Measurements from ENCODE around the gene TOB1. TPM values are rescaled to one million over a fixed set of nuclear protein-coding genes. Genes with fewer than 3 reads are reported as not detected.

The TOB1 gene
- total and polyA plus RNA-seq, 2 of the 4 experiments (the other 2 are of a cell fraction), result 4.3 to 9.0 TPM

GRCh38 chr17:50842506-50843149 lies 23.5 kb downstream of the TOB1 start (continued):
- TF ChIP-seq SMC3 (IDR thresholded peaks at IDR 0.05; ENCODE audit: low read depth, low read length), result no peak

- H3K9ac ChIP-seq (ENCODE audit: low read depth, low read length), result no peak overlapping the region
- no peak overlapping the region for H2BK15ac ChIP-seq (ENCODE audit: low read depth, low read length)
- no peak overlapping the region for H3K4ac ChIP-seq (ENCODE audit: low read depth, low read length)
- H2BK20ac ChIP-seq (ENCODE audit: low read depth, low read length), result no peak overlapping the region
- no peak overlapping the region; the same call in 1 of the 2 replicates for H2BK120ac ChIP-seq (ENCODE audit: low read depth, low read length)
- H3K36me3 ChIP-seq (ENCODE audit: control insufficient read depth, insufficient read depth, low read length), result no peaks in the 10 kb centered on the region
- H2AK5ac ChIP-seq (ENCODE audit: low read depth, low read length), result no peak overlapping the region
- H3K9me1 ChIP-seq (ENCODE audit: insufficient read depth, low read length), result no peaks in the 10 kb centered on the region
- H3K23ac ChIP-seq (ENCODE audit: low read depth, low read length), result no peak overlapping the region
- dilution Hi-C loops (cut with HindIII; ENCODE audit: low sequenced_read_pairs, unreplicated experiment), result no loop called here
- intact Hi-C loops (cut with micrococcal nuclease), result loop anchor here (1.0 to 5.0 kb wide), 3 partner anchors 59 to 360 kb away; partner anchors contain the start of gene SPATA20
- no peak overlapping the region for H3K4me2 ChIP-seq (ENCODE audit: low read depth, low read length)
- WGBS, 2 experiments (ENCODE audit: extremely low coverage in 2 of 2, insufficient read length in 1 of 2), result 0% methylated on average over 2 of the region's 8 CpGs; no CpG with 5 or more reads in 1 of the 2 experiments
- BruUV-seq (replicated peaks), result no TSS peak
- no peaks in the 10 kb centered on the region for H3K79me1 ChIP-seq (ENCODE audit: low read depth in 1 of 2, low read length in 2 of 2)
- H3K4me1 ChIP-seq (ENCODE audit: control insufficient read depth, insufficient read depth, low read length), result peaks cover 6% of the 10 kb centered on the region; the same call in 1 of the 2 replicates
- no peak overlapping the region for H3K56ac ChIP-seq (ENCODE audit: extremely low read depth, insufficient read depth, low read length)
- no peak overlapping the region for H4K5ac ChIP-seq (ENCODE audit: low read depth, low read length)
- DNase-seq (peak; percentile 58), ATAC-seq (ENCODE audit: low read depth) (peak; percentile 85)
- POLR2A ChIA-PET (ENCODE audit: unreplicated experiment), result no interaction called here
- no peaks in the 10 kb centered on the region for H4K20me1 ChIP-seq (ENCODE audit: insufficient read depth, low read length)
- peaks cover 3% of the 10 kb centered on the region; the same call in 1 of the 2 replicates for H3K27me3 ChIP-seq (ENCODE audit: control insufficient read depth, insufficient read depth, low read length)
- in situ Hi-C loops (cut with MboI; ENCODE audit: low sequenced_read_pairs), result loop anchor here (5.0 kb wide), 2 partner anchors 55 to 295 kb away; partner anchors contain the start of gene SPATA20
- H3K9me3 ChIP-seq (ENCODE audit: control insufficient read depth, insufficient read depth, low read length), result no peaks in the 10 kb centered on the region
- no peak overlapping the region for H4K91ac ChIP-seq (ENCODE audit: insufficient read depth, low read depth, low read length)
- no peak overlapping the region for H4K8ac ChIP-seq (ENCODE audit: low read depth in 2 of 2, low read length in 2 of 2)
- H3K14ac ChIP-seq (replicated peaks; ENCODE audit: low read depth, low read length), result no peak overlapping the region
- no peak overlapping the region for H3K27ac ChIP-seq (ENCODE audit: insufficient read depth, low read length)
- CTCF ChIA-PET, result interaction anchor here (0.6 to 1.4 kb wide), 5 partner anchors 10 to 63 kb away, joined by 3 to 8 read pairs (median 4); no protein-coding TSS in a partner anchor
- peak overlapping the region; percentile 81 for H2AK9ac ChIP-seq (replicated peaks; ENCODE audit: low read depth, low read length, poor library complexity)
- no peak overlapping the region for H2BK5ac ChIP-seq (ENCODE audit: low read depth, low read length, poor library complexity, severe bottlenecking)
- no peak overlapping the region for H3K4me3 ChIP-seq (ENCODE audit: insufficient read depth, low read depth, low read length)
- peak overlapping the region; percentile 87 for H2AFZ ChIP-seq (replicated peaks; ENCODE audit: low read length, poor library complexity)
- no peak overlapping the region for H3K18ac ChIP-seq (ENCODE audit: low read depth, low read length)
- TF ChIP-seq RFX5 (IDR thresholded peaks at IDR 0.05; ENCODE audit: low read depth, low read length) (no peak), SMC3 (IDR thresholded peaks at IDR 0.05; ENCODE audit: low read depth, low read length) (peak; percentile 96), MAFK (IDR thresholded peaks at IDR 0.05; ENCODE audit: low read depth, low read length) (no peak), CTCF (conservative IDR thresholded peaks at IDR 0.05; ENCODE audit: low read depth, low read length) (peak; percentile 88), ELK1 (IDR thresholded peaks at IDR 0.05; ENCODE audit: borderline replicate concordance, low read depth, low read length) (no peak), RAD21 (IDR thresholded peaks at IDR 0.05; ENCODE audit: low read length) (peak; percentile 84), FOS (IDR thresholded peaks at IDR 0.05; ENCODE audit: low read depth, low read length) (no peak), MAZ (IDR thresholded peaks at IDR 0.05; ENCODE audit: borderline replicate concordance, low read depth, low read length) (peak; percentile 60; the same call in 1 of the 2 replicates), NFE2L2 (IDR thresholded peaks at IDR 0.05; ENCODE audit: low read depth, low read length) (no peak), USF2 (IDR thresholded peaks at IDR 0.05; ENCODE audit: low read depth, low read length) (no peak), RCOR1 (IDR thresholded peaks at IDR 0.05; ENCODE audit: insufficient replicate concordance, low read length) (no peak), POLR2A (IDR thresholded peaks at IDR 0.05; ENCODE audit: low read depth, low read length) (no peak)
These were observed 24.2 kb downstream of the TOB1 start for GRCh38 chr17:50841949-50842354.
